ENCODE data around the gene GRIP2.
A peak's percentile ranks its signal among the peaks of the same experiment; 100 is the strongest.

The GRIP2 gene

DNA sequence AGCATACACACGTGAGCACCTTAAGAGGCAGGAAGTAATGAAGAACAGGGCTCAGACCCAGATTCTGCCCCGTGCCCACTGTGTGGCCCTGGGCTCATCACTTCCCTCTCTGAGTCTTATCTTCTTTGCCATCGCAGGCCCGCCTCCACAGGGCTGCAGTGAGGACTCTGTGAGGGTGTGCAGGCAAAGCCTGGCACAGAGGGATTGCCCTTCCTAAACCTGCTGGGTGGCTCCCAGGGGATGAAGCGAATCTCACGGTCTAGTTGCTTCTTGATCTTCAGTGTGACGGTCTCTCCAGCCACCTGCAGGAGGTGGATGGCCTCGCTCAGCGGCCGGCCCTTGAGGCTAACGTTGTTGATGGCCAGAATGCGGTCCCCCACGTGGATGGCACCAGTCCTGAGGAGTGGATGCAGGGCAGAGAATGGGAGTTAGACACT, 32.8 kb downstream of the GRIP2 start:
- DNase-seq (ENCODE audit: low spot score in 2 of 2): no peak
- H3K4me1 ChIP-seq: no peaks in the 10 kb centered on the region
- no peaks in the 10 kb centered on the region for H3K27me3 ChIP-seq (ENCODE audit: low read depth)
- in situ Hi-C loops (cut with MboI; ENCODE audit: low sequenced_read_pairs): no loop called here
- H3K4me3 ChIP-seq: no peak overlapping the region
- no peaks in the 10 kb centered on the region for H3K9me3 ChIP-seq
- H3K36me3 ChIP-seq (replicated peaks): no peaks in the 10 kb centered on the region

DNA sequence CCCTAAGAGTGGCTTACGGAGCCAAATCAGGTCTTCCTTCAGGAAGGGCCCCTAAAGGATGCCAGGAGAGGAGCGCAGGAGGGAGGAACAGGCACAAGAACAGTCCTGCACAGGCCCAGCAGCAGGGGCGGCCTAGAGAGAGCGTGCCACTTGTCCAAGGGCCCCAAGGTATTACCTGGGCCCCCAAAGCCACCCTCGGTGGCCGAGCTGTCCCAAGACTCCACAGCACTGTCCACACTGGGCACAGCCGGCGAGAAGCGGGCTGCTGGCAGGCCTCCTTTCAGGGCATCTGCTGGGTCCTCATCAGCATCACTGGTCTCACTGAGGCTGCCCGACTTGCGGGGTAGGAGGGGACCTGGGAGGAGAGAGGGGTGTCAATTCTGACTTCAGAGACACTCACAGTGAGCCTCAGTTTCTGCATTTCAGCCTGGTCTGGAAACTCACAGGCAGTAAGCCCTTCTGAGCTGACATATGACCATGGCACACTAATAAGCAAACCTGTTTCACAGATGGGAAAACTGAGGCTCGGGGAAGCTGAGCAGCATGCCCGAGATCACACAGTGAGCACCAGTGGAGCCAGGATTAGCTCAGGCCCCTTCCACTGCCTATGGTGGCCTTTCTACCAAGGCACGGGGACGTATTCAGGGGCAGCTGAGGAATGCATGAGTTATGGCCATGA, 33.4 kb downstream of the GRIP2 start:
- Histone ChIP-seq H3K36me3 (replicated peaks) (no peaks in the 10 kb centered on the region), H3K4me3 (no peak overlapping the region), H3K27me3 (ENCODE audit: low read depth) (no peaks in the 10 kb centered on the region), H3K9me3 (no peaks in the 10 kb centered on the region), H3K4me1 (no peaks in the 10 kb centered on the region)
- in situ Hi-C loops (cut with MboI; ENCODE audit: low sequenced_read_pairs): no loop called here
- peak in 1 of 2 experiments; percentile 3 for DNase-seq (ENCODE audit: low spot score in 2 of 2)

DNA sequence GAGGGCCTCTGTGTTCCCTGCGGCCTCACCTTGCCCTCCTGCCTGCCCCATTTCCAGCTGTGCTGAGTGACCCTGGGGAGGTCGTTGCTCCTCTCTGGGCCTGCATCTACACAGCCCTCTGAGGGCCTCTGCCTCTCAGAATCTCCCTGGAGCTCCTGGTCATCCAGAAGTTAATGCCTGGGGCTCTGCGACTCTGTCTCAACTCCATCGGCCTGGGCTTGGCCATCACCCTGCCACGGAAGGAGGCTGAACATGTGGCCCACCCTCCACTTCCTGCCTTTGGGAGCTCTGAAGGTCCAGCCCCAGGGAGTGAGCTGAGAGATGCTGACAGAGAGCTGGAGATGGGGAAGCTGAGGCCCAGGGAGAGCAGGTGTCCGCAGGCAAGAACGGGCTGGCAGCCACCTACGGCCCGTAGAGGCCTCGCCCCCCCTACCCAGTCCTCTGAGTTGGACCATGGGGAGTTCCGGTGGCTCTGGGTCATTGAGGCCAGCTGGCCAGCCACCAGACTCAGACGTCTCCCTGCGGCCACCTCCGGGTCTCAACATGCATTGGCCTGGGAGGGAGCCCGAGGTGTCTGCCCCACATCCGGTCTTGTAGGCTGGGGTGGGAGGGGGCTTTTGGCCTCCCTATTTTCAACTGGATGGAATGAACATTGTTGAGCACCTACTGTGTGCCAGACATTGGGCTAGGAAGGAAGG, 34.2 kb downstream of the GRIP2 start:
- H3K4me3 ChIP-seq: no peak overlapping the region
- no peaks in the 10 kb centered on the region for H3K36me3 ChIP-seq (replicated peaks)
- H3K4me1 ChIP-seq: no peaks in the 10 kb centered on the region
- peak in 1 of 2 experiments; percentile 6 for DNase-seq (ENCODE audit: low spot score in 2 of 2)
- no peaks in the 10 kb centered on the region for H3K27me3 ChIP-seq (ENCODE audit: low read depth)
- in situ Hi-C loops (cut with MboI; ENCODE audit: low sequenced_read_pairs): no loop called here
- H3K9me3 ChIP-seq: no peaks in the 10 kb centered on the region

DNA sequence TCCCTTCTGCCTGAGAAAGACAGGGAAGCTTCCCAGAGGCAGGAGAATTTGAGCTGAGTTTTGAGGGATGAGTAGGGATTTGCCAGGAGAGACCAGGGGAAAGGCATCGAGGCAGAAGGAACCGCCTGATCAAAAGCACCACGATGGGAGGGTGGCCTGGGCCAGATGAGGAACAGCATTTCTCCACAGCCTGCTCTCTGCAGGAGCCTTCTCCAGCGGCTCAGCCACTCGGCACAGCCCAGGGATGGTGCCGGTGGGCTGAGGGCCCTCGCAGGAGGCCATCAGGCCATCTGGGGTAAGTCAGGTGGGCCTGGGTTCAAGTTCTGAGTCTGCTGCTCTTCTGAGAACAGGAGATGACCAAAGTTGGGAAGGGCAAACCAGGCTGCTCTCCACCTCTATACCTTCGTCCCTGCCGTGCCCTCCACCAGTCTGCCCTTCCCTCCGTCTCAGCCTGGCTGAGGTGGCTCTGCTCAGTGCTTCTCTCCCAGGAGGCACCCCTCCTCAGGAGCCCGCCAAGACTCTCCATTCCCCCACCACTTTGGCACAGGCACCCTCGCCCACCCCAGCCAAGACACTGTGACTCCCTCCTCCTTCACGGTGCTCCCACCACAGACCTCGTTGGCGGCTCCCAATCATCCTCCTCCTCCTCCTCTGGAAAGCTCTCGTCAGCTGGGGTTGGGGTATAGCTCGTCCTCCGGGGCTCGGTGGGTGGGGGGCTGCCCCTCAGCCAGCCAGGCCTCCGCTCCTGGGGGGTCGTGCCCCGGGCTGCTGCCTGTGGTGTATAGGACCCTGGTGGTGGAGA, 34.9 kb downstream of the GRIP2 start:
- Histone ChIP-seq H3K4me3 (no peak overlapping the region), H3K27me3 (ENCODE audit: low read depth) (no peaks in the 10 kb centered on the region), H3K4me1 (no peaks in the 10 kb centered on the region), H3K36me3 (replicated peaks) (no peaks in the 10 kb centered on the region), H3K9me3 (no peaks in the 10 kb centered on the region)
- in situ Hi-C loops (cut with MboI; ENCODE audit: low sequenced_read_pairs): no loop called here
- no peak for DNase-seq (ENCODE audit: low spot score in 2 of 2)

DNA sequence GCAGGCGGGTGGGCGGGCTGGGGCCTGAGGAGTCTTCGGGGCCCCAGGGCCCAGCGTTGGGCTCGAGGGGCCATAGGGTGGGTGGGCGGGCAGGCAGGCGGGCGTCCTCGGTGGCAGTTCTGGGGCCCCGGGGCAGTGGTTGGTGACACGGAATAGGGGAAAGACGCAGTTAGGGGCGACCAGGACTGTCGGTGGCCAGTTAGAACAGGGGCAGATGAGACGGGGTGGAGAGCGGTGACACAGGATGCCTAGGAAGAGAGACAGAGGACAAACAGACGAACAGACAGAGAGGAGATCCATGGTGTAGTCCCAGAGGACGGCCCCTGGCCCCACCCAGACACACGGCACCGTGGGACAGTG, 36.5 kb downstream of the GRIP2 start:
- in situ Hi-C loops (cut with MboI; ENCODE audit: low sequenced_read_pairs): no loop called here
- no peaks in the 10 kb centered on the region for H3K9me3 ChIP-seq

DNA sequence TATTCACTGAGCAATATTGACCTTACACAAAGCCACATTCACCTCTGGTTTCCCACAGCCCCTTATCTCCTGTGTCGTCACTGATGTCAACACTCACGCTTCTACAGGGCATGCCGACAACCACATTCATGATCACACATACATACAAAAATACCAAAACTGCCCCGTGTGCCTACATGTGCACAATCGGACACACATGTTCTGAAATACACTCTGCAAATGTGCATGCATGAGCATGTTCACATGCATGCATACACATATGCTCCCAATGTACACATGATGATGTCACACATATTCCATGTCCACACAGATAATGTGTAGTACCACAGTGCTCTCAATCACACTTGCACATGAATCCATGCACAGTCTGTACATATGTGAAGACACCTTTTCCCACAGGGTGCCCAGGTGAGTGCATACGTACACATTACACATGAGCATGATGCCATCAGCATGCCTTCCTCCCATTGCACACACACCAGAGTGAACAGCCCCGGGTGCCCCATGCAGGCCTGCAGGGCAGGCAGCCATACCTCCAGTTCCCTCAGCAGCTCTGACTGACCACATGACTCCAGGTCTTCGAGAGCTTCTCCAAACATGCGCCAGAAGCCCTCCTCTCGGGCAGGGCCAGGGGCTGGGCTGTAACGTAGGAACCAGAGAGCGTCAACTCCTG, 37.0 kb downstream of the GRIP2 start:
- in situ Hi-C loops (cut with MboI; ENCODE audit: low sequenced_read_pairs): no loop called here
- no peak for DNase-seq (ENCODE audit: low spot score in 2 of 2)
- Histone ChIP-seq H3K9me3 (no peaks in the 10 kb centered on the region), H3K36me3 (replicated peaks) (no peaks in the 10 kb centered on the region), H3K27me3 (ENCODE audit: low read depth) (no peaks in the 10 kb centered on the region), H3K4me1 (no peaks in the 10 kb centered on the region), H3K4me3 (no peak overlapping the region)

More for the DNA sequence above, 36.5 kb downstream of the GRIP2 start:
- H3K36me3 ChIP-seq (replicated peaks): no peaks in the 10 kb centered on the region
- H3K27me3 ChIP-seq (ENCODE audit: low read depth): no peaks in the 10 kb centered on the region
- H3K4me3 ChIP-seq: no peak overlapping the region
- no peak for DNase-seq (ENCODE audit: low spot score in 2 of 2)
- H3K4me1 ChIP-seq: no peaks in the 10 kb centered on the region

DNA sequence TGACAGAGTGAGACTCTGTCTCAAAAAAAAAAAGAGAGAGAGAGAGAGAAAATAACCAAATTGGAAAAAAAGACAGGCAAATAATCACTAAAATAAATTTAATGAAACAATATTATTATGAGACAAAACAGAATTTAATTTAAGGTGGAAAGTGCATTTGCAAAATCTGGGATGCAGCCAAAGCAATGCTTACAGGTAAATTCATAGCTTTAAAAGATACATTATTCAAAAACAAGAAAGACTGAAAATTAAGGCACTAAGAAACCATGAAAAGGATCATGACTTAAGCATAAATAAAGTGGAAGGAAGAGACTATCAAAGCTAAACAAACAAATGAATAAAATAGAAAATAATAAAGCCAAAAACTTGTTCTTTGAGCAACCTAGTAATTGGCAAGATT, 37.7 kb downstream of the GRIP2 start:
- Histone ChIP-seq H3K4me1 (no peaks in the 10 kb centered on the region), H3K9me3 (no peaks in the 10 kb centered on the region), H3K4me3 (no peak overlapping the region), H3K36me3 (replicated peaks) (no peaks in the 10 kb centered on the region), H3K27me3 (ENCODE audit: low read depth) (no peaks in the 10 kb centered on the region)
- DNase-seq (ENCODE audit: low spot score in 2 of 2): no peak
- in situ Hi-C loops (cut with MboI; ENCODE audit: low sequenced_read_pairs): no loop called here

DNA sequence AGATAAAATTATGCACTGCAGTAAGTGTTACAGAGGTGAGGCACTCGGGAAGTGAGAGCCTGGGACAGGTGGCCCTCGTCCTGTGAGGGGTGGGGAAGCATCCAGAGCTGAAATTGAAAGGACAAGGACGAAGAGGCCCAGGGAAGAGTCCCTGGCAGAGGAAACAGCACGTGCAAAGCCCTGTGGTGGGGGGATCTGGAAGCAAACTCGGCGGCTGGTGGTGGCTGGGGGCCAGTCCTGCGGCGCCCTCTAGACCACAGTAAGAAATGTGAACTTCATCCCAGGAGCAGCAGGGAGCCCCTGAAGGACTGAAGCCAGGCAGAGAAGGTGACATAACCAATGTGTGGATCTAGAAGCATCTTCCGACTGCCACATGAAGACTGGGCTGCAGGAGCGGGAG, 42.8 kb downstream of the GRIP2 start:
- no peaks in the 10 kb centered on the region for H3K27me3 ChIP-seq (ENCODE audit: low read depth)
- H3K4me3 ChIP-seq: no peak overlapping the region
- in situ Hi-C loops (cut with MboI; ENCODE audit: low sequenced_read_pairs): no loop called here

DNA sequence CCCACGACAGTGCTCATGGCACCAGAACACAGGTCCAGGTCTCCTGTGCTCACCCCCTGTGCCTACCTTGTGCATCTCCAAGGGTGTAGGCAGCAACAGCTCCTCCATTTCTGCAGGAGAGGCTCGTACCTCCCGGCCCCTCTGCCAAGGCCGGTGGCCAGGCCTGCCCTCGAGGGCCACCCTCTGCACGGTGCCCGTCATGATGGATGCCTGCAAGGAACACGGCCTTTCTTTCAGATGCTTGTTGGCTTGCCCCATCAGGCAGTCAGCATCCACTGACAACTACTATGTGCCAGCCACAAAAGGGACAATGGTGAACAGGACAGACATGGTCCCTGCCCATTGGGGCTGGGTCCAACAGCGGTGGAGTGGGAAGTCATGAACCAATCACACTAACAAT, 43.8 kb downstream of the GRIP2 start:
- no peaks in the 10 kb centered on the region for H3K9me3 ChIP-seq
- no peak overlapping the region for H3K4me3 ChIP-seq
- no peaks in the 10 kb centered on the region for H3K36me3 ChIP-seq (replicated peaks)
- no peak for DNase-seq (ENCODE audit: low spot score in 2 of 2)
- no peaks in the 10 kb centered on the region for H3K27me3 ChIP-seq (ENCODE audit: low read depth)
- in situ Hi-C loops (cut with MboI; ENCODE audit: low sequenced_read_pairs): no loop called here
- no peaks in the 10 kb centered on the region for H3K4me1 ChIP-seq

More for the DNA sequence above, 42.8 kb downstream of the GRIP2 start:
- DNase-seq (ENCODE audit: low spot score in 2 of 2): no peak
- H3K9me3 ChIP-seq: no peaks in the 10 kb centered on the region
- no peaks in the 10 kb centered on the region for H3K4me1 ChIP-seq
- no peaks in the 10 kb centered on the region for H3K36me3 ChIP-seq (replicated peaks)

DNA sequence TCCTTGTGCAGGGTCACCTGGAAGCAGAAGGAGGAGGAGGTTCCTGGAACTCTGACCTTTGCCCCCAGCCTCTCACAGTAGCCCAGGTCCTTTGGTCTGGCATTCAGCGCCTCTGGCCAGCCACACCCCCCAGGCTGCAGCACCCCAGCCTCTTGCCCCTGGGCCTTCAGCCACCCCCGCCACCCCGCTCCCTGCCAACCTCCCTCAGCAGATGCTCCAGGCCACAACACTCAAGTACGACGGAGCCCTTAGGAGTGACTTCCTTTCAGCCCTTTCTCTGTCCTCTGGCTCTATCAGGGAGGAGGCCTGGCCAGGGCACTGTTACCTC, 45.2 kb downstream of the GRIP2 start:
- H3K9me3 ChIP-seq: no peaks in the 10 kb centered on the region
- no peaks in the 10 kb centered on the region for H3K4me1 ChIP-seq
- no peaks in the 10 kb centered on the region for H3K36me3 ChIP-seq (replicated peaks)
- no peak overlapping the region for H3K4me3 ChIP-seq
- in situ Hi-C loops (cut with MboI; ENCODE audit: low sequenced_read_pairs): no loop called here
- H3K27me3 ChIP-seq (ENCODE audit: low read depth): no peaks in the 10 kb centered on the region
- DNase-seq (ENCODE audit: low spot score in 2 of 2): no peak

DNA sequence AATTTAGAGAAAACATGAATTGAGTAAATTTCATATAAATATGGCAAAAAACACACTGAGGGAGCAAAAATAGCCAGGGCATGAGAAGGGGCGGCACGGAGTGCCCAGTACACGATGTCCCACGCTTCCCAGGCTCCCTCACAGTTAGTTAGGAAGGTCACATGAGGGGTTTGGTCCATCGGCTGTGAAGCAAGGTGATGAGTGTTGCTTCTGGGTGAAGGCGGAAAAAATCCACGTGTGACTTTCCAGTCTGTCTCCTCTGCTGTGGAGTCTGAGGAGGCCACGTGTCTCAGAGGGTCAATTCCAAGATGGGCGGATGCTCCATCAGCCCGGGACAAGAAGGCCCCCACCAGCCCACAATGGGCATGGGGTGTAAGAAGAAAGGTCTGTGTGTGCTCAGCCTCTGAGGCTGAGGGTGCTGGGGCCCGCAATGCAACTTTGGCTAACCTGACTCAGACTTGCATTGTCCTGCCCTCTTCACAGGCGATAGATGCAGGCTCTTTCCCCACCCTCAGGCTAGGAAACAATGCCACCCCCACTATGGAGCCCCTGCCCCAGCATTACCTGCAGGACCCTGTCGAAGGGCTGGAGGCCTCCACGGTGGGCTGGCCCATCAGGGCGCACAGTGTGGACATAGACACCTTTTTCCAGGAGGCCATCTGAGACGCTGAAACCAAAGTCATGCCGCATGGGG, 45.7 kb downstream of the GRIP2 start:
- no peak for DNase-seq (ENCODE audit: low spot score in 2 of 2)
- Histone ChIP-seq H3K4me3 (no peak overlapping the region), H3K27me3 (ENCODE audit: low read depth) (no peaks in the 10 kb centered on the region), H3K9me3 (no peaks in the 10 kb centered on the region), H3K4me1 (no peaks in the 10 kb centered on the region), H3K36me3 (replicated peaks) (no peaks in the 10 kb centered on the region; the same call in 1 of the 2 replicates)
- in situ Hi-C loops (cut with MboI; ENCODE audit: low sequenced_read_pairs): no loop called here

DNA sequence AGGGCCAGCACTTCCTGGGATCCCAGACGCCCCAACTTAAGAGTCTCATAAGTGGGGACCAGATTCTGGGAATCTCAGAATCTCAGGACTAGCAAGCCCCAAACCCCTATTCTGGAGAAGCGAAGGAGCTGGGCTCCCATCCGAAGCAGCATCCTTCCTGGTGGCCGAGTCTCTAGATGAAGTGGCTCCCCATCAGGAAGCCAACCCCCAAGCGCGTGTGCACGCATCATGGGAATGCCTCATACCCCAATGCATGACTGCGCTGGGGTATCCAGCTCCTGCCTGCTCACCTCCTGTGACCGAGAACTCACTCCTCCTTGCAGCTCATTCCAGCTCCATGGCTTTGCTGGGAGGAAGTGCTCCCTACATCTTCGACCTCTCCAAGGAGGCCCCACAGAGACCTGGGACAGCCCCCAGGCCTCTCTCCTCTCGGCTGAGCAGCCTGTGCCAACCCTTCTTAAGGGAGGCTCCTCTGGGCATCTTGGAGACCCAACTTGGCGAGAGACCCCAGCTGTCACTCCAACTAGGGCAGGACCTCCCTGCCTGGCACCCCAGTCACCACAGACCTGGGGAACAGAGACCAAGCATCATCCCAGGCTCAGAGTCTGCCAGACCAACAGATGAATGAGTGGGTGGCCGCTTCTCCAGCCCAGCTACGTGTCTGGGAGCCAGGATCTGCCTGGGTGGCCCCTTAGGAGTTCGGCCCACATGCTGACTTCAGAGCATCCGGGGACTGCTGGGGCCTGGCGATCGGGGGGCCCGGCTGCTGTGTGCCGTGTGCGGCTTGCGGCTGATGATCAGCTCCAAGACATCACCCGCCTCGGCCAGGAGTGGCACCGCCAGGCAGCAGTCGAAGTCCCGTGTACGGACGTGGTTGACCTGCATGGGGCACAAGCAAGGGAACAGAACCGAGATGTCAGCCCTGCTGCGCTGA, 46.9 kb downstream of the GRIP2 start:
- H3K27me3 ChIP-seq (ENCODE audit: low read depth): no peaks in the 10 kb centered on the region
- H3K4me3 ChIP-seq: no peak overlapping the region
- DNase-seq (ENCODE audit: low spot score in 2 of 2): no peak
- in situ Hi-C loops (cut with MboI; ENCODE audit: low sequenced_read_pairs): no loop called here
- H3K9me3 ChIP-seq: no peaks in the 10 kb centered on the region
- H3K36me3 ChIP-seq (replicated peaks): no peaks in the 10 kb centered on the region; the same call in 1 of the 2 replicates
- no peaks in the 10 kb centered on the region for H3K4me1 ChIP-seq
